ENCODE results near the gene MAP4K5. TPM values are rescaled to one million over a fixed set of nuclear protein-coding genes. Genes with fewer than 3 reads are reported as not detected.
A peak's percentile ranks its signal among the peaks of the same experiment; 100 is the strongest.

Gene MAP4K5
- total RNA-seq, 1 experiment from 2014 or later = 23.5 TPM

DNA sequence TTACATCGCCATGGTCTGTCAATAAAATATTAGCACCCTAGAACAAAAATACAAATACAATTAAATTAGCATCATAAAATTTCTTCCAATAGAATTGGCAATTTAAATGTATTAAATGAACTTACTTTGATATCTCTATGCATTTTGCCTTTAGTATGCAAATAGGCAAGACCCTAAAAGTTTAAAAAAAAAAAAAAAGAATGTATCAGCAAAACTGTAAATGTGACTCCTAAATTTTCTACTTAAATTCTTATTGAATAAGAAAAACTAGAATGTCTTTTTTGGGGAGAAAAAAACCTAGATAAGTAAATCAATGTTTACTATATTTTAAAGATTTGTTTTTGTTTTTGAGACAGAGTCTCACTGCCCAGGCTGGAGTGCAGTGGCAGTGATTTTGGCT is 56.2 kb downstream of the MAP4K5 start:
- DNase-seq (ENCODE audit: low spot score) = no peak

GRCh38 chr14:50475460-50475859 is 56.9 kb downstream of the MAP4K5 start:
- no peak for DNase-seq (ENCODE audit: low spot score)

- DNase-seq (ENCODE audit: low spot score) = no peak
Measured at GRCh38 chr14:50471838-50472465, 60.4 kb downstream of the MAP4K5 start.

DNA sequence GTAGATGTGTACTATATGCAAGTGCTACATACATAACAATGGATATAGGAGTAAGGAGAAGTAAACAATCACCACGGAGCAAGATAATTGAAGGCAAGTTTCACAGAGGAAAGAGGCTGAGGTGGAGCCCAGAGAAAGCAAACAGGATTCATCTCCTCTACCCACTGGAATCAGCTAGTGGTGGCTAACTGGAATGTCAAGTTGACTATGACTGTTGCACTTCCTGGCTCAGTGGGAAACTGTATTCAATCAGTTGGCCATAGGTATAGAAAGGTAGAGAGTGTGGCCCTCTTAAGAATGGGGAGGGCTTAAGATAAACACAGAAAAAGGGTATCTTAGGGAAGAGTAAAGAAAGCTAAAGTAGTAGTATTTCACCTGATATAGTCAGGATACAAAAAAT is 62.4 kb downstream of the MAP4K5 start:
- DNase-seq (ENCODE audit: low spot score) = no peak

GRCh38 chr14:50462111-50462510 is 70.3 kb downstream of the MAP4K5 start:
- DNase-seq (ENCODE audit: low spot score) = no peak

- no peak for DNase-seq (ENCODE audit: low spot score)
Measured at GRCh38 chr14:50453869-50454268, 78.5 kb downstream of the MAP4K5 start.

DNA sequence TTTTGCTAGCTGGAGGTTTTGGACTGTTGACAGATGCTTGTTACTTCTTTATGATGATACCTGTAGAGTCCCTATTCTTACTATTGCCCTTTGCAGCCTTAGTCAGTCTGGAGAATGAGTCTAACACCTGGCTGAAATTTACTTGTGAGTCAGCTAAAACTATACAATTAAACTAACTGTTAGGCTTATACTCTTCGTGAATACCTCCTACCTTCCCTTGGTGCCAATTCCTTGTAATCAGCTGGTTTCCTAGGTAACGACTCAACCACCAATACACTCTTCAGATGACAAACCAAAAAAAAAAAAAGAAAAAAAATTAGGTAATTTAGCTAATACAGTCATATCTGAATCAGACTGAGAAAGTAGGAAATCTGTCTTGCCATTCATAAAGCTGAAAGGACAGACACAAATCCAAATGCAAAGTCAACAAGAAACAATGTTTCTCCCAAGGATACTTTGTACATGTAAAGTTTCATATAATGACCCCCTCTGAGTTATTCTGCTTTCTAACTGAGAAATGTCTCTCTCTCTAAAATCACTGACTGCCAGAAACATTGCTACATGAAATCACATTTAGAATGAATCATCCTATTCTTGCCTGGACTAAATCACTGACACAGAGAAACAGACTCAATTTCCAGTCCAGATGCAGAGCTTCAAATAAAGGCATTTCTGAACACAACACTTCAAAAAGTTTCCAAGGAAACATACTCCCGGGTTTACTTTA is 79.2 kb downstream of the MAP4K5 start:
- no peak for DNase-seq (ENCODE audit: low spot score)

- no peak for DNase-seq (ENCODE audit: low spot score)
Measured at GRCh38 chr14:50452296-50452695, 80.1 kb downstream of the MAP4K5 start.

DNA sequence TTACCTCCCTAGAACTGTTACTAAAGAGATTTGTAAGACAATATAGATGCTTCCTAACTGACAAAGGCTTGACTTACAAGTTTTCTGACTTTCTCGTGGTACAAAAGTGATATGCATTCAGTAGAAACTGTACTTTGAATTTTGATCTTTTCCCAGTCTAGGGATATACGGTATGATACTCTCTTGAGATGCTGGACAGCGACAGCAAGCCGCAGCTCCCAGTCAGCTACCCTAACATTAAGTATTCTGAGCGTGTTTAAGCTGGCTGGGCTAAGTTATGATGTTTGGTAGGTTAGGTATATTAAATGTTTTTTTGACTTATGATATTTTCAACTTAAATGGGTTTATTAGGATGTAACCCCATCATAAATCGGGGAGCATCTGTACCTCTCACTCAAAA is 80.5 kb downstream of the MAP4K5 start:
- DNase-seq (ENCODE audit: low spot score) = no peak

GRCh38 chr14:50447461-50447860 is 84.9 kb downstream of the MAP4K5 start:
- no peak for DNase-seq (ENCODE audit: low spot score)

DNA sequence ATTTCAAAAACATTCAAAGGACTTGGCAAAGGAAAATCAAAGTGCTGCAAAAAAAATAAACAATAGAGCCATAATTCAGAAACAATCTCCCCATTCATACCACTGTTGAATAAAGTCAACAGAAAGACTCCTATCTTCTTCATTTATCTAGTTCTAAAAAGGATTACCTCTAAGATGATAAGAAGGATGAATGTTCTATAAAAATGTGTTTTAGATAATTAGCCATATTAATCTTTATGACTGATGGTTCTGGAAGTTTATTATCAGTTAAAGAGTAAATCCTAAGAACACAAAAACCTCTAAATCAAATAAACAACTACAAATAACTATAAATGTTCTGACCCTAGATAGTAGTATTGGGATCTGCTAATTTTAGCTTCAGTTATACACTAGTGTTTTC is 97.8 kb downstream of the MAP4K5 start:
- no peak for DNase-seq (ENCODE audit: low spot score)

GRCh38 chr14:50432131-50432530 is 100.2 kb downstream of the MAP4K5 start:
- no peak for DNase-seq (ENCODE audit: low spot score)

DNA sequence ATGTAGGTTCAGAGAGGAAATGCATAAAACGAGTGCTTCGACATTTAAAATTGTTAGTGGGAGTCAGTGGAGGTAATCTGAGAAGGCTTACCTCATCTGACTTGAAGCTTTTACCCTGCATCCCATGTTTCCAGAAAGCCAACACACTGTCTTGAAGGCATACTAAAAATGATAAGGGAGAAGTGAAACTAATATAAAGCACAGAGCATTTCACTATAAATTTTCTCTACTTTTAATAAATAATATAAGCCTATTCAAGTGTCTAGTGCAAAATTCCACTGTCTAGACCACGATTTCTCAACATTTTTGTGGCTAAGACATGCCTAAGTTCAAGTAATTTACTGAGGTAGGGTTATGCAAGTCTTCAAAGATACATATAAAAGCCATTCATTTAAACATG is 106.6 kb downstream of the MAP4K5 start:
- peak; percentile 21 for DNase-seq (ENCODE audit: low spot score)

GRCh38 chr14:50425105-50425504 is 107.3 kb downstream of the MAP4K5 start:
- no peak for DNase-seq (ENCODE audit: low spot score)

DNA sequence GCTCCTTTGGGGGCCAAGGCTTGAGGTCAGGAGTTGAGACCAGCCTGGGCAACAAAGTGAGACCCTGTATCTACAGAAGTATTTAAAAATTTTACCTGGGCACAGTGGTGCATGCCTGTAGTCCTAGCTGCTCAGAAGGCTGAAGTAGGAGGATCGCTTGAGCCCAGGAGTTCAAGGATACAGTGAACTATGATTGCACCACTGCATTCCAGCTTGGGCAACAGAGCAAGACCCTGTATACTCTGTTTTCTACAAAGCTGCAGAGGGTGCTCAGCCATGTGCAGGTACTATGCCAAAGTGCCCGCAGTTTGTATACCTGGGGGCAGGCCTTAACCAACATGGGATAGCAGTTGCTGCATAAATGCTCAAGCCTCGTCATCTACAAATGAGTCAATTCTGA is 108.8 kb downstream of the MAP4K5 start:
- no peak for DNase-seq (ENCODE audit: low spot score)

DNA sequence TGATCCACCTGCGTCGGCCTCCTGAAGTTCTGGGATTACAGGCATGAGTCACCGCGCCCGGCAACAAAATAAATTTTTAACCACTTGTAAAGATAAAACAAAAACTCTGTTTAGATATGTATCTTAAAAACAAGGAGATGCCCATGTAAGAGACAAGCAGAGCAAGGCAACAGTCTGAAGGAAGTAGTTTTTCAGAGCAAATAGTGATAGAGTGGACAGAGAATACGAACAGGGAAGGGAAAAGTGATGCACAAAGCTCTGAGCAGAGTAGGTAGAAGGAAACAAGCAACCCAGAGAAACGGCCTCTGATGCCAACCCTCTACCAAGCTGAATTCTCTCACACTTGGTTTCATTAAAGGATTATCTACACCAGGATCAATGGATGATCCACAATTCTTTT is 110.9 kb downstream of the MAP4K5 start:
- DNase-seq (ENCODE audit: low spot score) = no peak

- DNase-seq (ENCODE audit: low spot score) = no peak
Measured at GRCh38 chr14:50417853-50418252, 114.5 kb downstream of the MAP4K5 start.

- peak; percentile 50 for DNase-seq (ENCODE audit: low spot score)
Measured at GRCh38 chr14:50410921-50411320, 121.4 kb downstream of the MAP4K5 start.

GRCh38 chr14:50410071-50410470 is 122.3 kb downstream of the MAP4K5 start:
- no peak for DNase-seq (ENCODE audit: low spot score)

- DNase-seq (ENCODE audit: low spot score) = no peak
Measured at GRCh38 chr14:50407111-50407812, 125.1 kb downstream of the MAP4K5 start.

- peak; percentile 34 for DNase-seq (ENCODE audit: low spot score)
Measured at GRCh38 chr14:50403419-50403818, 128.9 kb downstream of the MAP4K5 start.

DNA sequence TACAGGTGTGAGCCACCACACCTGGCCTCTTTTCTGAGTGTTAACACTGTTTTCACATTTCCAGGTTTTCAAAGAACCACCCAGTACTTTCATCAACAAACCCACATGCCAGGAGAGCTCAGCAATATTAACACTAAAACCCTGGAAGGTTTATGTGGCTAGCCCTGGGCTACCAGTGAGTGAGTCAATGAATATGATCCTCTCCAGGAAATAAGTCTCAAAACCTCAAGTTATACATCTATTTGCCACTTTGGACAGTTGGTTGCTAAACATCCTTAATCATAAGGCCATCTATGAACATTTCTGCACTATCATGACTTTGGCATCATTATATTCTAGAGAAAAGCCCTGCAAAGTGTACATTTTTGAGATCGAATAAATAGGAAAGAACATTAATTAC is 129.4 kb downstream of the MAP4K5 start:
- DNase-seq (ENCODE audit: low spot score) = peak; percentile 20

- DNase-seq (ENCODE audit: low spot score) = no peak
Measured at GRCh38 chr14:50400461-50400860, 131.9 kb downstream of the MAP4K5 start.
